ENCODE data around the gene ZNF862. TPM values are rescaled to one million over a fixed set of nuclear protein-coding genes. Genes with fewer than 3 reads are reported as not detected.

The ZNF862 gene
- total RNA-seq, 1 donor from 2014 or later = 12.2 TPM

DNA sequence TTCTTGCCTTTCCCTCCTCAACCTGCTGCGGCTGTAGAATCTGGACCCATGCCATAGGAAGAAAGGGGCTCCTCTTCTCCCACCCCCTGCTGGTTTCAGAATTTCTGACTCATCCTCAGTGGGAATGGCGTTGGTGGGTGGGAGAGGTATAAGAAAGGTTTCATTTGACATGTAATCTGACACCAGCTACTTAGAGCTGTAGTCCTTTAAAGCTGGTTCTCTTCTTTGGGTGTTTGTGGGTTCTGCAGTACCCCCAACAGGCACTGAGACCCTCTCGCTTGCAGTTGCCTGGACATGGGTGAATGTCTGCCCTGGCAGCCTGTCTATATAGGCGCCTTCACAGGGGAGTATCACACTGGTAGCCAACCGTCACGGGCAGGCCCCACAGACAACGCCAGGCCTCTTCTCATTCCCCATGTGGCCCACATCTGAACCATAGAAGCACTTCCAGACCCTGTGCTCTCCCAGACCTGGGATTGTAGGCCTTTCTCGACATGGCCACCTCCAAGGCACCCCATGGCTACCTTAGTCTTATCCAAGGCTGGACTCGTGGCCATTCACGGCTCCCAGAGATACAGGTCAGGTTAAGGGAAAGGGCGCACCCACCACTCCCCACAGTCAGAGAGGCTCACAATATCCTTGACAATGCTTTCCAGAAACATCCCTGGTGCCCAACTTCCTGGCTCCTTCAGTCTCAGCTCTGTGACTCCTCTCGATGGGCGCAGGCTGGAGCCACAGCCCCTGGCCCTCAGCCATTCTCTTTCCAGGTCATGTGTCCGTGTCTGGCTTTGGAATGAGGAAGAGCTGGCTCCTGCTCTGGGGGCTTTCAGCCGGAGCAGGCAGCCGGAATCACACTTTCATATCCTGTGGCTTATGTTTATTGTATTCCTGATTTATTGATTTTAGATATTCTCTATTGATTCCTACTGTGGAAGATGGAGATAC is 17.5 kb downstream of the ZNF862 start:
- ATAC-seq (ENCODE audit: poor library complexity) (peak; percentile 40), DNase-seq (no peak)
- intact Hi-C loops (cut with DNase I) = no loop called here

DNA sequence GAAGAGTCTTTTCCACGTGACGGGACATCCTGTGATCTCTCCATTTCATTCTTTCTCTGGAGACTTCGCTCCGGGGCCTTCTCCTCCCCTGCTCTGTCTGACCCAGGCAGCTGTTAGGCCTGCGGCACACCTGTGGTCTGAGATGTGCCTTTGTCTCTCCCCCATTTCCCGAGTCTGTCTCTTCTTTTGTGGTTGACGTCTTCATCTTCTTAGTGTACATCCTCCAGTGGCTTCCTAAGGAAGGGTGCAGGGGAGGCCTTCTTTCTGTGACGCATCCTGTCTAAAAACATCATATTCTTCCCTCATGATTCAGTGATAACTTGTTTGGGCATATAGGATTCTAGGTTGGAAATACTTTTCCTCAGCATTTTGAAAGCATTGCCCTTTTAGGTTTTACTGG is 18.4 kb downstream of the ZNF862 start:
- DNase-seq (no peak), ATAC-seq (ENCODE audit: poor library complexity) (no peak)
- intact Hi-C loops (cut with DNase I) = no loop called here

DNA sequence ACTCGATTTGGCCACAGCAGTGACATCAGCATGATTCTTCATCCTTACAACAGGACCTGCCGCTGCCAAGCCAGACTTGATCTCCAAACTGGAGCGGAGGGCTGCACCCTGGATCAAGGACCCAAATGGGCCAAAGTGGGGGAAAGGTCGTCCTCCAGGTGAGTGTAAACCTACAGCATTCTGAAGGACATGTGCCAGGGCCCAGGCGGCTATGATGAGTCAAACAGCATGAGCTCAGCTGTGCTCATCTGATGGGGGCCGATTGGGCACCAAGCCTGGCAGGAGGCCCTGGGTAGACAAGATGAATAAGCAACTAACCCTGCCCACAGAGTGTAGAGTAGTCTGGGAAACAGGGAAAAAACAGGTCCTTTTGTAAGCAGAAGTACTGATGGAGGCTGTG is 21.2 kb downstream of the ZNF862 start:
- DNase-seq (no peak), ATAC-seq (ENCODE audit: poor library complexity) (no peak)
- intact Hi-C loops (cut with DNase I) = no loop called here

DNA sequence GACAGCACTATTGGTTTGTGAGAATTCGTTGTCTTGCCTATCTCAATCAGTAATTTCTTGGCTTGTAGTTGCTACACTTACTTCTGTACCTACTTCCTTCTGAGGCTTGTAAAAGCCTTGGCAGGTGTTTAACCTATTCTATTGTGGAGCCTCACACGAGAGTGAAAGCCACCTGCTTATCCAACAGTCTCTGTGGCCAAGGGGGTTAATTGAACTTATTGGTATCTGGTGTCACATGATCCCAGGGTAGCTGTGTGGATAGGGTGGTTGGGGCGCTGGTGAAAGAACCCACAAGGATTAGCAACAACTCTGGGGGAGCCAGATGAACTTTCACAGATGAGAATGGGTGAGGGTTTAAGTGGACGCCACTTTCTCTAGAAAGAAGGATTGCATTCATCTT is 21.7 kb downstream of the ZNF862 start:
- ATAC-seq (ENCODE audit: poor library complexity) (no peak), DNase-seq (no peak)
- intact Hi-C loops (cut with DNase I) = no loop called here

- DNase-seq (no peak), ATAC-seq (ENCODE audit: poor library complexity) (no peak)
- intact Hi-C loops (cut with DNase I) = no loop called here
These were observed 22.9 kb downstream of the ZNF862 start for GRCh38 chr7:149860821-149861727.

GRCh38 chr7:149861728-149862045 is 23.5 kb downstream of the ZNF862 start:
- DNase-seq (no peak), ATAC-seq (ENCODE audit: poor library complexity) (no peak)
- intact Hi-C loops (cut with DNase I) = no loop called here

GRCh38 chr7:149862156-149862555 is 24.0 kb downstream of the ZNF862 start:
- DNase-seq (no peak), ATAC-seq (ENCODE audit: poor library complexity) (no peak)
- intact Hi-C loops (cut with DNase I) = no loop called here

DNA sequence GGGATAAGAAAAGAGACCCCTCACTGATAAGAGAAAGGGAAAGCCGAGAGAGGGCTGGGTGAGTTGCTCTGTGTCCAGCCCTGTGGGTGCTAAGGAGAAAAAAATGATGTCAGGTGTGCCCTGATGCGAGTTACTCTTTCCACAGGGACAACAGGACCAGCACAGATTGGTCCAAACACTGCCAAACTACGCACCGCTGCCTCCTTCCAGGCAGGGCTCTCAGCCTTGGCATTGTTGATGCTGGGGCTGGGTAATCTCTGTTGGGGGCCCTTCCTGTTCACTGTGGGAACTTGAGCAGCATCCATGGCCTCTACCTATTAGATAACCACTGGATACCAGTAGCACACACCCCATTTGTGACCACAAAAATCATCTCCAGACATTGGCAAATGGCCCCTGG is 25.3 kb downstream of the ZNF862 start:
- ATAC-seq (ENCODE audit: poor library complexity) = no peak
- intact Hi-C loops (cut with DNase I) = no loop called here
- DNase-seq = no peak

GRCh38 chr7:149864023-149864422 is 25.8 kb downstream of the ZNF862 start:
- no peak for ATAC-seq (ENCODE audit: poor library complexity)
- intact Hi-C loops (cut with DNase I) = no loop called here
- DNase-seq = no peak

- intact Hi-C loops (cut with DNase I) = no loop called here
- ATAC-seq (ENCODE audit: poor library complexity) = no peak
- no peak for DNase-seq
These were observed 26.6 kb downstream of the ZNF862 start for GRCh38 chr7:149864751-149865150.

GRCh38 chr7:149865437-149865836 is 27.3 kb downstream of the ZNF862 start:
- intact Hi-C loops (cut with DNase I) = no loop called here
- no peak for ATAC-seq (ENCODE audit: poor library complexity)
- no peak for DNase-seq

DNA sequence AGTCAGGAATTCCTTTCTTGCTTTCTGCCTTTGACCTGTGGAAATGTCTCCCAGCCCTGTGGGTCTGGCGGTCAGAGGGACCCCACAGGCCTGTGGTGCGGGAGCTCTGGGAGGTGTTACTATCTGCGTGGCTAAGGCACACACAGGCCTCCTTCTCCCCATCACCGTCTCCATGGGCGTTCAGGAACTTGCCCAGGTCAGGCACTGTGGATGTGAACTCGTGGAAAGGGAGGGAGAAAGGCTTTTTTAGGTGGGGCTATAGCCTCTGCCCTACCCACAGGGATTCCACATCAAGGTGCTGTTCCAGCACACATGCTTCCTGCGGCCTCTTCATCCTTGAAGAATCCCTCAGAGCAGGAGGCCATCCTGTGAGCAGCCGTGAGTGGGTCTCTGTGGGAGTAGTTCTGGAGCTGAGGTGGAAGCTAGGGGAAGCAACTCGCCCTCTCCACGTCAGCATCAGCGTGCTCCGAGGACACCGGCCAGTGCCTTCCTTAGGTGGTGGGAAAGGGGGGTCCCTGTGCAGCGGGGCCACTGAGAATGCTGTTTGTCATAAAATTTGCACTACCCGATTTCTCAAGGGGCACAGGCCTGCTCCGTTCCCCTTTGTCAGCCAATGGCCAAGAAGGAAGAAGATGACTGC is 28.1 kb downstream of the ZNF862 start:
- ATAC-seq (ENCODE audit: poor library complexity) (no peak), DNase-seq (no peak)
- intact Hi-C loops (cut with DNase I) = no loop called here

DNA sequence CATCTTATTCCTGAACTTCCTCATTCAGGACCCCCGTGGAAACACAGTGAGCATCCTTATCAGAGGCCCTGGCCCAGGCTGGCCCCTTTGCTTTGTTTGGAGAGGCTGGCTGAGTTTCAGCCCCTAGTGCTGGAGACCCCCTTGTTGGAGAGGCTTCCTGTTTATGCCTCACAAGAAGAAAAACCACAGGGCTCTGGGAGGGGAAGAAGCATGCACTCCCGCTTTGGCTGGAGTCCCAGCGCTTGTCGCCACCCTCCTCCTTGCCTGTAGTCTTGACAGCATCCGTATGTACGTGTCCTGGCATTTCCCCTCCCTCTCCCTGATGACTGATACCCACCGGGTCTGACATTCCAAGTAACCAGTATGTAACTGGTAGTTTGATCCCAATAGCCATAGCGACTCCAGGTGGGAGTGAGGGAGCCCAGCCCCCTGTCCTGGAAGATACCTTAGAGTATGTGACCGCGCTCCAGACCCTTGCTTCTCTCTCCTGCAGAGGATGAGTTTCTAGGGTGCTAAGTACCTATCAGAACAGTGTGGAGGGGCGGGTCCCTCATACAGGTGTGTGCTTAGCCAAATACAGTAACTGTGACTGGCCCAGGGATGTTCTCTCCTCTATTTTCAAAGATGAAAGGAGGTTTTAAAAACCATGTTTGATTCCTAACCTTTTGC is 28.7 kb downstream of the ZNF862 start:
- ATAC-seq (ENCODE audit: poor library complexity) (peak; percentile 30), DNase-seq (peak; percentile 70)
- intact Hi-C loops (cut with DNase I) = no loop called here

DNA sequence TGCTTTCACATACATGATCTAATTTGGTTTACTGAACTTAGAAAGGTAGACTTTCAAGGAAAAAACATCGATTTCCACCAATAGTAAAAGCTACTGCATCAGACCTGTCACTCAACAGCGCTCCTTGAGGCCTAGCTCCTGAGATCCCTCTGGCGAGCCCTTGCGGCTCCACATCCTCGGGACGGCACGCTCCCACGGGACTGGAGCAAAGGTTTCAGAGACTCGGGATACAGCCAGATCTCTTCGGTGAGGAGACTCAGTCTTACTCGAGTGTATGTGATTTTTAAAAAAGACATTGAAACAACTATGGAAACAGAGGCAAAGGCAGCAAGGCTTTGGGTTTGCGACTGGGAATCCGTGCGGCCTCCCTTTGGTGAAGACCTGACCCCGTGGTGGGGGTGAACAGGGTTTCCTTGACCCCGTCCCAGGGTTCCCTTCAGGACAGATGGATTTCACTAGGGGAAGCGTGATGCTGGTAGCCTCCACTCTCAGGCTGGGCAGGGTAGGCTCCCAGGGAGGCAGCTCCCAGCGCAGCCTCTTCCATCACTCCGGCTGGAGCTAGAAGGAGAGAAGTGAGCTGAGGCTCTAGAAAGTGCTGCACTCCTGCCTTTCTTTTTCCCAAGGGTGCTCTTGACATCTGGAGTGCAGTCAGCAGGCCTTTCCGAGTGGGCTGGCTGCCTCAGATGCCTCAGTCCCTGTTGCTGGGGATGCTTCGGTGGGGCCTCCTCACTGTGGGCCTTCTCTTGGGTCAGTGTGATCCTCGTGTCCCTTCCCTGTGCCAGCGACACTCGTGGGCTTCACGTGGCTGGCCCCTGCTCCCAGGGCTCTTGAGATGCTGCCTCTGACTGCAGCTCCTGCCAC is 29.8 kb downstream of the ZNF862 start:
- intact Hi-C loops (cut with DNase I) = no loop called here
- ATAC-seq (ENCODE audit: poor library complexity) = no peak
- DNase-seq = no peak

- intact Hi-C loops (cut with DNase I) = no loop called here
- no peak for ATAC-seq (ENCODE audit: poor library complexity)
- no peak for DNase-seq
These were observed 30.6 kb downstream of the ZNF862 start for GRCh38 chr7:149868623-149869290.

- intact Hi-C loops (cut with DNase I) = no loop called here
- no peak for ATAC-seq (ENCODE audit: poor library complexity)
- DNase-seq = no peak
These were observed 31.1 kb downstream of the ZNF862 start for GRCh38 chr7:149869291-149869650.

DNA sequence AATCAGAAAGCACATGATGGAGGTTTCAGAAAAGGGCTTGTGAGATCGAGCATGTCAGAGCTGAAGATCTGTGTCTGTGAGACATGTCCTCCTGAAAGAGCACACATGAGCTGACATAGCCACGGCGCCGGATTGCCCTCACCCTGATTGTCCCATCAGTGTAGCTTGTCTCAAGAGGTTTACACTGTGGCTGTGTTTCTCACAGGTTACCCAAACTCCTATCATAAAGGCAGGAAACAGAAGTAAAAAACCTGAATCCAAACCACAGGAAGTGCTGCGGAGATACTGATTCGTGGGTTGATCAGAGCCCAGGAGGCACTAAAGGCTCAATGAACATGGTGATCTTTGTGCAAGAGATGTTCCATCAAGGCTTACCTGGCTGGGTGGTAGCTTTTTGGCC is 31.7 kb downstream of the ZNF862 start:
- intact Hi-C loops (cut with DNase I) = loop anchor here (5.0 kb wide), 1 partner anchor 33 kb away; the partner anchor contains the start of gene ZNF862
- ATAC-seq (ENCODE audit: poor library complexity) = no peak
- no peak for DNase-seq
